NB4 (cell line): Measurements from ENCODE around the gene WFS1.

Experiments used
- DNase-seq: peaks from one replicate; pipeline ENCODE4 v3.0.0; 2010; ENCODE audit warnings: low read depth
- H3K4me3 ChIP-seq: one replicate; pipeline ENCODE4 v1.5.1; 2011; ENCODE audit warnings: mild to moderate bottlenecking, low read depth, low read length, moderate library complexity
- MYC ChIP-seq: IDR thresholded peaks from 2 replicates; pipeline ENCODE4 v1.6.1; 2011; ENCODE audit warnings: low read depth, low read length
- POLR2A ChIP-seq: IDR thresholded peaks from 2 replicates; pipeline ENCODE4 v1.6.1; 2011; ENCODE audit warnings: mild to moderate bottlenecking; ENCODE audit not compliant: insufficient read length; ENCODE audit errors: extremely low read depth
- TF ChIP-seq, protein P1 (sequence below): IDR thresholded peaks from one replicate; pipeline ENCODE4 v1.5.1; 2012; ENCODE audit warnings: low read depth, low read length
- TF ChIP-seq, protein P2 (sequence below): IDR thresholded peaks from 2 replicates; pipeline ENCODE4 v1.6.1; 2011; ENCODE audit warnings: low read depth, low read length

Gene WFS1

DNA sequence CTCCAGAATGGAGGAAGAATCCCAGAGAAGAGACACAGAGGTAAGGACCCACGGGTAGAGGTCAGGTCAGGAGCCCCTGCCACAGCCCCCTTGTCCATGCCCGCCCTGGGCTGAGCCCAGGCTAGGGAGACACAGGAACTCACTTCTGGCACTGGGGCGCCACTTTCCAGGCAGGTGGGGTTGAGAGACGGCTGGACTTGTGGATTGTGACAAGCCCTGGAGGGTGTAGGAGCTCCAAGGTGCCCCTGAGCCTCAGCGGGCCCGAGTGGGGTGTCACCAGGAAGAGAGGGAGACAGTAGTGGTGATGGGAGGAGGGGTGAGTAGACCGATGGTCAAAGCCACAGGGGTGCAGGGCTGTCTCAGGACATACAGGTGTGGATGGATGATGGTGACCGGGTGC lies 58.9 kb downstream of the WFS1 start:
- H3K4me3 ChIP-seq: no peak overlapping the region
- no peak for TF ChIP-seq MYC
- TF ChIP-seq, protein P1, sequence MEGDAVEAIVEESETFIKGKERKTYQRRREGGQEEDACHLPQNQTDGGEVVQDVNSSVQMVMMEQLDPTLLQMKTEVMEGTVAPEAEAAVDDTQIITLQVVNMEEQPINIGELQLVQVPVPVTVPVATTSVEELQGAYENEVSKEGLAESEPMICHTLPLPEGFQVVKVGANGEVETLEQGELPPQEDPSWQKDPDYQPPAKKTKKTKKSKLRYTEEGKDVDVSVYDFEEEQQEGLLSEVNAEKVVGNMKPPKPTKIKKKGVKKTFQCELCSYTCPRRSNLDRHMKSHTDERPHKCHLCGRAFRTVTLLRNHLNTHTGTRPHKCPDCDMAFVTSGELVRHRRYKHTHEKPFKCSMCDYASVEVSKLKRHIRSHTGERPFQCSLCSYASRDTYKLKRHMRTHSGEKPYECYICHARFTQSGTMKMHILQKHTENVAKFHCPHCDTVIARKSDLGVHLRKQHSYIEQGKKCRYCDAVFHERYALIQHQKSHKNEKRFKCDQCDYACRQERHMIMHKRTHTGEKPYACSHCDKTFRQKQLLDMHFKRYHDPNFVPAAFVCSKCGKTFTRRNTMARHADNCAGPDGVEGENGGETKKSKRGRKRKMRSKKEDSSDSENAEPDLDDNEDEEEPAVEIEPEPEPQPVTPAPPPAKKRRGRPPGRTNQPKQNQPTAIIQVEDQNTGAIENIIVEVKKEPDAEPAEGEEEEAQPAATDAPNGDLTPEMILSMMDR: no peak
- TF ChIP-seq, protein P2, sequence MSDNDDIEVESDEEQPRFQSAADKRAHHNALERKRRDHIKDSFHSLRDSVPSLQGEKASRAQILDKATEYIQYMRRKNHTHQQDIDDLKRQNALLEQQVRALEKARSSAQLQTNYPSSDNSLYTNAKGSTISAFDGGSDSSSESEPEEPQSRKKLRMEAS: no peak
- no peak for TF ChIP-seq POLR2A
- no peak for DNase-seq

DNA sequence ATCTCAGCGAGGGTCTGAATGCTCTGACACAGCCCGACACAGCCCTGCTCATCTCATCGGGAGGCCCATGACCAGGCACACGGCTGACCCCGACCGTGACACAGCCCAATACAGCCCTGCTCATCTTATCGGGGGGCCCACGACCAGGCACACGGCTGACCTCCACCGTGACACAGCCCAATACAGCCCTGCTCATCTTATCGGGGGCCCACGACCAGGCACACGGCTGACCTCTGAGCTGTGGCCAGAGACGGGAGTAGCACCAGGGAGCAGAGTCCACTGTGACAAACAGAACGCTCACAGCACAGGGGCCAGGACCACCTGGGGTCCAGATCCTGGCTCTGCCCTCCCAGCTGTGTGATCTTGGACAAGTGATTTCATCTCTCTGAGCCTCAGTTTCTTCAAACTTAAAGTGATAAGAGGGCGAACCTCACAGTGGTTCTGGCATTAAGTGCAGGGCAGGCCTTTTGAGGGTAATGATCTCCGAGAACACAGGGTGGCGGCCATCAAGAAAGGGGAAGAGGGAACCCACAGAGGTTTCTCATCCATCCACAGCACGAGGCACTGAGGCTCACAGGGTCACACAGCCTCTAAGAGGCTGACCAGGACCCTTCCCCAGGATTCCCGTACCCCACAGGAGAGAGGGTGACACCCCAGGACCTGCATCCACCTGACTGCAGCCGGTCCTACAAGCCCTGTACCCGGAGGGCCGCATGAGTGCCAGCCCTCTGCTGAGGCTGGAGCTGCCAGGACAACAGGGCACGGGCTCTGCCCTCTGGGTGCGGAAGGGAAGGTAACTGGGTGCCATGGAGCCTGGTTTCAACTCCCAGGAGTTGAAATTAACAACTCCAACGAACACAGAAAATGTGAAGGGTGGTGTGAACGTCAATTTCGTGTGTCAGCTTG lies 60.1 kb downstream of the WFS1 start:
- no peak overlapping the region for H3K4me3 ChIP-seq
- DNase-seq: no peak
- TF ChIP-seq POLR2A (no peak), MYC (no peak)
- TF ChIP-seq, protein P1: no peak
- TF ChIP-seq, protein P2: no peak

DNA sequence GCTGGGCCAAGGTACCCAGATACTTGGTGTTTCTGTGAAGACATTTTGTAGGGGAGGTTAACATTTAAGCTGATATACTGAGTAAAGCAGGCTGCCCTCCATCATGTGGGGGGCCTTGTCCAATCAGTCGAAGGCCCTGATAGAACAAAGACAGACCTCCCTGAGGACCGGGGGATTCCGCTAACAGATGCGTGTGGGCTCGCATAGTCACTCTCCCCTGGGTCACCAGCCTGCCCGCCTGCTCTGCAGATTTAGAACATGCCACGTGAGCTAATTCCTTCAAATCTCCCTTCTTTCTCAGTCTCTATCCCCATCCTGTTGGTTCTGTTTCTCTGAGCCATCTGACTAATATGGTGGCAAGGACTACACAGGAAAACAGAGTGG lies 60.7 kb downstream of the WFS1 start:
- TF ChIP-seq MYC (no peak), POLR2A (no peak)
- TF ChIP-seq, protein P2: no peak
- TF ChIP-seq, protein P1: no peak
- DNase-seq: no peak
- no peak overlapping the region for H3K4me3 ChIP-seq

DNA sequence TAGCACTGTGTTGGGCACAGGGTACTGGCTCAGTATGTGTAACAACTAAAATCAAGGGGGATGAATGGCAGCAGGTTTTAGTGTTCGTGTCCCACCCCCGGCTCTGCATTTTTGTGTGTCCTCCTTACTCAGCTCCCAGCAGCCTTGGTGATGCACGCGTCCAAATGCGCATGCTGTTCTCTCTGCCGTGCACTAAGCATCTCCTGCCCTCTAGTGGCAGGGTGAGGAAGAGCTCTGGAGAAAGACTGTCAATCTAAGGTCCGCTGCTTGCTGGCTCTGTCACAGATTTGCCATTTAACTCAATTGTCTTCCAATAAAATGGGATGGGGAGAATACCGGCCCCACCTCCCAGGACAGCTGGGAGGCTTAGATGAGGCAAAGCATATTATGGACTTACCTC lies 61.4 kb downstream of the WFS1 start:
- H3K4me3 ChIP-seq: no peak overlapping the region
- TF ChIP-seq, protein P1: peak; percentile 96
- peak; percentile 66 for TF ChIP-seq MYC
- no peak for TF ChIP-seq POLR2A
- TF ChIP-seq, protein P2: peak; percentile 34
- DNase-seq: peak; percentile 75

DNA sequence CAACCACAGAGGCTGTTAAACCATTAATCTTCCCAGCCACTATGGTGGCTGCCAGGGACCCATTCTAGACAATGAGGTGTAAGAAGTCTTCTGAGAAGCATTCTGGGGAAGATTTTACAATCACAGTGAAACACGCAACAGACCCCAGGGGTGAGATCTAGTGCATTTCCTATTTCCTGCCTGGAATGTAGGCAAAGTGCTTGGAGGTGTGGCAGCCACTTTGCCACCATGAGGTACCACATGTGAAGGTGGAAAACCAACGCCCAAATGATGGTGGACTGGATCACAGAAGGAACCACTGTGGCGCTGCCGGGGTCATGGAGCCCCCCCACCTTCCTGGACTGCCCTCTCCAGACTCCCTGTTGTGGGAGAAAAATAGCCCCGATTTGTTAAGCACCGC lies 61.8 kb downstream of the WFS1 start:
- no peak for DNase-seq
- no peak overlapping the region for H3K4me3 ChIP-seq
- TF ChIP-seq MYC (no peak), POLR2A (no peak)
- TF ChIP-seq, protein P1: no peak
- TF ChIP-seq, protein P2: no peak
